DND-41 (cell line): ENCODE measurements around the gene PLD5.

Source experiments
- CTCF ChIP-seq: IDR thresholded peaks from 2 replicates; pipeline ENCODE4 v1.5.1; 2012; ENCODE audit warnings: borderline replicate concordance, low read length, moderate library complexity, mild to moderate bottlenecking; ENCODE audit not compliant: poor library complexity, severe bottlenecking; ENCODE audit errors: extremely low read depth
- EZH2 ChIP-seq: IDR thresholded peaks from 3 replicates; pipeline ENCODE4 v1.6.1; 2012; ENCODE audit warnings: borderline replicate concordance, low read depth, mild to moderate bottlenecking, moderate library complexity, low read length, inconsistent platforms; ENCODE audit not compliant: severe bottlenecking

- TF ChIP-seq CTCF (no peak), EZH2 (no peak)
Observed at GRCh38 chr1:242196101-242196500, 328.4 kb downstream of the PLD5 start.
